ENCODE data around the gene CAMTA1.

CAMTA1 gene

DNA sequence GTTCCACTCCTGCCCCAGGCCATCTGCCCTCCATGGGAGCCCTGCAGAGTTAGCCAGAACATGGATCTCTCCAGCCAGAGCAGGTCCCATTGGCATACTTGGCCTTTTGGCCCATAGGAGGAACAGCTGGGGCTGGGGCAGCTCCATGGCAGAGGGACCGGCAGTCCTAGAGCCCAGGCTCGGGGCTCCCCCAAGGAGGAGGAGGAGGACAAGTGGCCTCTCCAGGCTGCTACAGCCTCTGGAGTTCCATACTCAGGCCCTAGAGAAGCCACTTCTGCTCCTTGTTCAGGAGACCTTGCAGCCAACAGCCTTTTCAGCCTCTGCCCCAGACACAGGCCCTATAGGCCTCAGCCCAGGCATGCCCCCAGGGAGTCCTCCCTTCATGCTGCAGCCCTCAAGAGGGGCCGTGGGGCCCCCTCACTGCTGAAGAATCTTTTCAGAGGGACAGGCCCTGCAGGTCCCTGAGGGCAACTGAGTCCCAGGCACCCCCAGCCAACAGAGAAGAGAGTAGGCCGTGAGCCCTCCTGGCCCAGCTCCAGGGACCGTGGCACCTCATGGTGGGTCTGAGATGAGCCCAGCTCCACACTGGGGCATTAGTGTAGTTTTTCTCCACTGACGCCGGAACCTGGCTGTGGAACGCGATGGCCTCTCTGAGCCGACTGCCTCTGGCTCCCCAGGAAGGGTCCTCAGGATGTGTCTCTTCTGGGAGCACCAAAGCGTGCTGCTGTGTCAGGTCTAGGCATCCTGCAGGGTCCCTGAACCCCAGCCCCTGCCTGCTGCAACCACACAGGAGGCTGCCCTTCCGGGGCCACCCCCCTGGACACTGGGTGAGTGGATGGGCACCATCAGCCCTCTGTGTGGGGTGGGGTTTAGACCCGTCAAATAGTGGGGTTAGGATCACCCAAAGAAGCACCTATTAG is 688.2 kb downstream of the CAMTA1 start:
- TF ChIP-seq, protein P1, sequence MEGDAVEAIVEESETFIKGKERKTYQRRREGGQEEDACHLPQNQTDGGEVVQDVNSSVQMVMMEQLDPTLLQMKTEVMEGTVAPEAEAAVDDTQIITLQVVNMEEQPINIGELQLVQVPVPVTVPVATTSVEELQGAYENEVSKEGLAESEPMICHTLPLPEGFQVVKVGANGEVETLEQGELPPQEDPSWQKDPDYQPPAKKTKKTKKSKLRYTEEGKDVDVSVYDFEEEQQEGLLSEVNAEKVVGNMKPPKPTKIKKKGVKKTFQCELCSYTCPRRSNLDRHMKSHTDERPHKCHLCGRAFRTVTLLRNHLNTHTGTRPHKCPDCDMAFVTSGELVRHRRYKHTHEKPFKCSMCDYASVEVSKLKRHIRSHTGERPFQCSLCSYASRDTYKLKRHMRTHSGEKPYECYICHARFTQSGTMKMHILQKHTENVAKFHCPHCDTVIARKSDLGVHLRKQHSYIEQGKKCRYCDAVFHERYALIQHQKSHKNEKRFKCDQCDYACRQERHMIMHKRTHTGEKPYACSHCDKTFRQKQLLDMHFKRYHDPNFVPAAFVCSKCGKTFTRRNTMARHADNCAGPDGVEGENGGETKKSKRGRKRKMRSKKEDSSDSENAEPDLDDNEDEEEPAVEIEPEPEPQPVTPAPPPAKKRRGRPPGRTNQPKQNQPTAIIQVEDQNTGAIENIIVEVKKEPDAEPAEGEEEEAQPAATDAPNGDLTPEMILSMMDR (conservative IDR thresholded peaks at IDR 0.05; ENCODE audit: control insufficient read depth, insufficient read depth, low read depth, low read length): no peak
- no peak for DNase-seq (ENCODE audit: low read depth)
- H3K4me3 ChIP-seq (ENCODE audit: control insufficient read depth, low read depth, low read length): no peak overlapping the region

DNA sequence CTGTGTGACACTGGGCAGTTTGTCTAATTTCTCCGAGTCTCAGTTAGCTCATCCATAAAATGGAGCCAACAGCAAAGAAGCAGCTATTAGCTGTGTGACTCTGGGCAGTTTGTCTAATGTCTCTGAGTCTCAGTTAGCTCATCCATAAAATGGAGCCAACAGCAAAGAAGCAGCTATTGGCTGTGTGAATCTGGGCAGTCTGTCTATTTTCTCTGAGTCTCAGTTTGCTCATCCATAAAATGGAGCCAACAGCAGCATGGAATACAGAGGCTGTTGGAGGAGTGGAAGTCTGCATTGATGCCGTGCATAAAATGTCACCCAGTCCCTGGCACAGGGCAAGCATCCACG is 688.9 kb downstream of the CAMTA1 start:
- TF ChIP-seq, protein P1 (conservative IDR thresholded peaks at IDR 0.05; ENCODE audit: control insufficient read depth, insufficient read depth, low read depth, low read length): no peak
- no peak for DNase-seq (ENCODE audit: low read depth)
- no peak overlapping the region for H3K4me3 ChIP-seq (ENCODE audit: control insufficient read depth, low read depth, low read length)

DNA sequence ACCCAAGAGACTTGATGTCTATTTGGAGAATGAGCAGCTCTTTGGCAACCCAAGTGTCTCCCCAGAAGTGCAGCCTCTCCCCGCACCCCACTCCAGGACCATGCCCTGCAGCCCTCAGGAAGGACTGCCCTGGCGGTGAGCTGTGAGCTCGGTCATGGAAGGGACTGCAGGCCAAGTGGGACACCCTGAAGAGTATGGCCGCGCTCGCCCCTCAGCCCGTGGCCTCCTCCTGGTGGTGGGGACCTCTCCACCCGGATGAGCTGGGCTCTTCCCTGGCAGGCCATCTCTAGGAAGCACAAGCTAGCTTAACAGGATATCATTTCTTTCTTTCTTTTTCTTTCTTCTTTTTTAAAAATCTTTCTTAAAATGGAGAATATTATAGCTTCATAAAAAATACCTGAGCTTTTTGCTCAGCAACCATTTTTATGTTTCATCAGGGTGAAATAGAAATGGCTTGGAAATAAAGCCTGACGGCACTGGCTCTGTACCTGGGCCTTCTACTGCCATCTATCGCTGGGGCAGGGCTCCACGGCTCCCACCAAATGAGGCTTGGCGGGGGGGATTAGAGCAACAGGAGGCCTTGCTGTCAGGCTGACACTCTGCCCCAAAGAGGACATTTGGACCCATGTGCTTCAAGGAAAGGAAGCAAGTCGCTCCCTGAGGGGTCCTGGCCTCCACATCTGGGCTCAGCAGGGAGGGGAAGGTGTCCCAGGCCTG is 689.7 kb downstream of the CAMTA1 start:
- no peak overlapping the region for H3K4me3 ChIP-seq (ENCODE audit: control insufficient read depth, low read depth, low read length)
- TF ChIP-seq, protein P1 (conservative IDR thresholded peaks at IDR 0.05; ENCODE audit: control insufficient read depth, insufficient read depth, low read depth, low read length): no peak
- no peak for DNase-seq (ENCODE audit: low read depth)

DNA sequence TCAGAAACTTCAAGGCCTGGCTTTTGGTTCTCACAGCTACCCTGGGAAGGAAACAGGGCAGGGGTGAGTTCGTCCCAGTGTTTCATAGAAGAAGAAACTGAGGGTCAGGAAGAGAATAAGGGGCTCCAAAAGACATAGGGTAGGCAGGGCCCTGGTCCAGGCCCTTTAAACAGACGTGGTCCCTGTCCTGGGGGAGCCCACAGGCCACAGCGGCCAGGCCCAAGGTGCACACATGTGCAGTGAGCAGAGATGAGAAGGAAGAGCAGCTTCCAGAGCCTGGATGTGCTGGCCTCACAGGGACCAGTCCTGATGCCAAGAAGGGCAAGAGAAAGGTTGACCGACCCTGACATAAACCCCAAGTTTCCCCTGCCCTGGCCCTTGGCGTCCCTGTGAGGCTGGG is 690.4 kb downstream of the CAMTA1 start:
- DNase-seq (ENCODE audit: low read depth): no peak
- no peak overlapping the region for H3K4me3 ChIP-seq (ENCODE audit: control insufficient read depth, low read depth, low read length)
- TF ChIP-seq, protein P1 (conservative IDR thresholded peaks at IDR 0.05; ENCODE audit: control insufficient read depth, insufficient read depth, low read depth, low read length): no peak

DNA sequence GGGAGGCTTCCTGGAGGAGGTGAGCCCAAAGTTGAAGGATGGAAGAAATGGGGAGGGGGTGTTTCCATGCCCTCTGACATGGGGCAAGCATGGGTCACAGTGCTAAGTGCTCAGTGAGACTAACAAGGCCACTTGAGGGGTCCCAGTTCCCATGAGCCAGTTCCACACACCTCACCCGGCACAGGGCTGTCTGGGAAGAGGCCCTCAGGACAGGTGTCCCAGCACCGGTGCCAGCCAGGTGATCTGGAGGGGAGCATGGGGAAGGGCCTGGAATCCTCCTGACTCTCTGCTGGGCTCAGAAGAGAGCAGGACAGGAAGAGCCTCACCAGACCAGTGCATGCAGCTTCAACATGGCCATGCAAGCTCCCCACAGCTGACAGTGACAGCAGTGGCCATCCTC is 691.1 kb downstream of the CAMTA1 start:
- TF ChIP-seq, protein P1 (conservative IDR thresholded peaks at IDR 0.05; ENCODE audit: control insufficient read depth, insufficient read depth, low read depth, low read length): no peak
- no peak overlapping the region for H3K4me3 ChIP-seq (ENCODE audit: control insufficient read depth, low read depth, low read length)
- DNase-seq (ENCODE audit: low read depth): no peak

- H3K4me3 ChIP-seq (ENCODE audit: control insufficient read depth, low read depth, low read length): no peak overlapping the region
- DNase-seq (ENCODE audit: low read depth): no peak
- TF ChIP-seq, protein P1 (conservative IDR thresholded peaks at IDR 0.05; ENCODE audit: control insufficient read depth, insufficient read depth, low read depth, low read length): no peak
Observed at GRCh38 chr1:7476861-7477547, 691.8 kb downstream of the CAMTA1 start.

All from fibroblast of mammary gland (primary cell).